ENCODE measurements around the gene CST3.
A peak's percentile ranks its signal among the peaks of the same experiment; 100 is the strongest.

The CST3 gene

DNA sequence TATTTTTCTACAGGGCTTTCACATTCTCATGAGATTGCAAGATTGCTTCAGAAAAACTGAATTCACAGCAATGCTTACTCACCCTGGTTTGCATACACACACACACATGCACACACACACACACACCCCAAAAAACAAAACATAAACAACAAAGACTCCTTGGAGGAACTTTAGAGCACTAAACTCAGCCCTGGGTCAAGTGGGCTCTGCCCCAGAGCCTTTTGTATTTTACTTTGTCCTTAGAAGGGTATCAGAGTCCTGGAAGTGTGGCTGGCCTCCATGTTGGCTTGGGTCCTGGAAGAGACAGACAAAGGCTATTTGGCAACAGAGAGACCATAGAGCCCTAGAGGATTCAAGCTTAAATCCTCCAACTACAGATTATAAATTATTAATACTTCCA lies 24.1 kb downstream of the CST3 start:
- Histone ChIP-seq H3K4me3 (ENCODE audit: low read length) (no peak overlapping the region), H3K4me1 (ENCODE audit: control insufficient read depth, insufficient read depth, low read length) (peaks cover 2% of the 10 kb centered on the region; the same call in 1 of the 2 replicates), H3K27me3 (ENCODE audit: control insufficient read depth, insufficient read depth, low read length) (no peaks in the 10 kb centered on the region), H3K27ac (ENCODE audit: low read length) (no peak overlapping the region), H3K36me3 (ENCODE audit: control insufficient read depth, insufficient read depth, low read length) (no peaks in the 10 kb centered on the region), H3K9me3 (ENCODE audit: control insufficient read depth, insufficient read depth, low read length) (no peaks in the 10 kb centered on the region)
- DNase-seq (ENCODE audit: low read depth, low spot score), result no peak

DNA sequence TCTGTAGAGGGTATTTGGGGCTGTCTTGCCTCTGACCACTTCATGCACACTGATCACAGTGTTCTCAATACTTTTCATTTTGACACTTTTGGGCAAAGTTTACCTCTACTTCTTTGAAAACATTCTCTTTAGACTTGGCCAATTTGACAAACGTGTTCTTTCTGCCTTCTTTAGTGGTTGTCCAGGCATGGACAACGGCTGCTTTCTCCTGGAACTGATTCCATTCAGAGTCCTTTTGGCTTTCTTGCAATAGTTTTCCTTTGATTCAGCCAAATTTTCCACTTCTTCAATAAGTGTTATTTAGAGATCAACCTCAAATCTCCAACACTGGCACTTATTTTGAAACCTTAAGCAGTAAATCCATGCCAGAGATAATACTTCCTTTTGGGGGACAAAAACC lies 25.4 kb downstream of the CST3 start:
- WGBS (ENCODE audit: insufficient coverage, insufficient read length), result no CpG with 5 or more reads among the region's 2 CpGs
- no peaks in the 10 kb centered on the region for H3K9me3 ChIP-seq (ENCODE audit: control insufficient read depth, insufficient read depth, low read length)
- no peaks in the 10 kb centered on the region for H3K27me3 ChIP-seq (ENCODE audit: control insufficient read depth, insufficient read depth, low read length)
- H3K4me3 ChIP-seq (ENCODE audit: low read length), result no peak overlapping the region
- H3K36me3 ChIP-seq (ENCODE audit: control insufficient read depth, insufficient read depth, low read length), result no peaks in the 10 kb centered on the region
- no peak overlapping the region for H3K27ac ChIP-seq (ENCODE audit: low read length)
- peaks cover 2% of the 10 kb centered on the region; the same call in 1 of the 2 replicates for H3K4me1 ChIP-seq (ENCODE audit: control insufficient read depth, insufficient read depth, low read length)
- no peak for DNase-seq (ENCODE audit: low read depth, low spot score)

- H3K4me1 ChIP-seq (ENCODE audit: control insufficient read depth, insufficient read depth, low read length), result peaks cover 2% of the 10 kb centered on the region; the same call in 1 of the 2 replicates
- H3K9me3 ChIP-seq (ENCODE audit: control insufficient read depth, insufficient read depth, low read length), result no peaks in the 10 kb centered on the region
- no peak overlapping the region for H3K27ac ChIP-seq (ENCODE audit: low read length)
- no peak for DNase-seq (ENCODE audit: low read depth, low spot score)
- no peaks in the 10 kb centered on the region for H3K27me3 ChIP-seq (ENCODE audit: control insufficient read depth, insufficient read depth, low read length)
- H3K4me3 ChIP-seq (ENCODE audit: low read length), result no peak overlapping the region
- WGBS (ENCODE audit: insufficient coverage, insufficient read length), result no CpG with 5 or more reads among the region's 5 CpGs
- no peaks in the 10 kb centered on the region for H3K36me3 ChIP-seq (ENCODE audit: control insufficient read depth, insufficient read depth, low read length)
Observed at GRCh38 chr20:23609486-23610109, 28.2 kb downstream of the CST3 start.

- peaks cover 2% of the 10 kb centered on the region; the same call in 1 of the 2 replicates for H3K4me1 ChIP-seq (ENCODE audit: control insufficient read depth, insufficient read depth, low read length)
- no CpG with 5 or more reads among the region's 18 CpGs for WGBS (ENCODE audit: insufficient coverage, insufficient read length)
- H3K27me3 ChIP-seq (ENCODE audit: control insufficient read depth, insufficient read depth, low read length), result no peaks in the 10 kb centered on the region
- no peaks in the 10 kb centered on the region for H3K9me3 ChIP-seq (ENCODE audit: control insufficient read depth, insufficient read depth, low read length)
- no peak overlapping the region for H3K27ac ChIP-seq (ENCODE audit: low read length)
- DNase-seq (ENCODE audit: low read depth, low spot score), result no peak
- no peaks in the 10 kb centered on the region for H3K36me3 ChIP-seq (ENCODE audit: control insufficient read depth, insufficient read depth, low read length)
- H3K4me3 ChIP-seq (ENCODE audit: low read length), result no peak overlapping the region
Observed at GRCh38 chr20:23608251-23608846, 29.4 kb downstream of the CST3 start.

GRCh38 chr20:23607497-23608245 lies 30.1 kb downstream of the CST3 start:
- Histone ChIP-seq H3K36me3 (ENCODE audit: control insufficient read depth, insufficient read depth, low read length) (no peaks in the 10 kb centered on the region), H3K9me3 (ENCODE audit: control insufficient read depth, insufficient read depth, low read length) (no peaks in the 10 kb centered on the region), H3K4me1 (ENCODE audit: control insufficient read depth, insufficient read depth, low read length) (peaks cover 2% of the 10 kb centered on the region; the same call in 1 of the 2 replicates), H3K27me3 (ENCODE audit: control insufficient read depth, insufficient read depth, low read length) (no peaks in the 10 kb centered on the region), H3K27ac (ENCODE audit: low read length) (no peak overlapping the region), H3K4me3 (ENCODE audit: low read length) (no peak overlapping the region)
- no peak for DNase-seq (ENCODE audit: low read depth, low spot score)
- no CpG with 5 or more reads among the region's 14 CpGs for WGBS (ENCODE audit: insufficient coverage, insufficient read length)

GRCh38 chr20:23606652-23607049 lies 31.1 kb downstream of the CST3 start:
- peak; percentile 84 for DNase-seq (ENCODE audit: low read depth, low spot score)
- no CpG with 5 or more reads among the region's 9 CpGs for WGBS (ENCODE audit: insufficient coverage, insufficient read length)
- Histone ChIP-seq H3K4me1 (ENCODE audit: control insufficient read depth, insufficient read depth, low read length) (peaks cover 2% of the 10 kb centered on the region; the same call in 1 of the 2 replicates), H3K27me3 (ENCODE audit: control insufficient read depth, insufficient read depth, low read length) (no peaks in the 10 kb centered on the region), H3K4me3 (ENCODE audit: low read length) (no peak overlapping the region), H3K9me3 (ENCODE audit: control insufficient read depth, insufficient read depth, low read length) (no peaks in the 10 kb centered on the region), H3K27ac (ENCODE audit: low read length) (no peak overlapping the region), H3K36me3 (ENCODE audit: control insufficient read depth, insufficient read depth, low read length) (no peaks in the 10 kb centered on the region)

DNA sequence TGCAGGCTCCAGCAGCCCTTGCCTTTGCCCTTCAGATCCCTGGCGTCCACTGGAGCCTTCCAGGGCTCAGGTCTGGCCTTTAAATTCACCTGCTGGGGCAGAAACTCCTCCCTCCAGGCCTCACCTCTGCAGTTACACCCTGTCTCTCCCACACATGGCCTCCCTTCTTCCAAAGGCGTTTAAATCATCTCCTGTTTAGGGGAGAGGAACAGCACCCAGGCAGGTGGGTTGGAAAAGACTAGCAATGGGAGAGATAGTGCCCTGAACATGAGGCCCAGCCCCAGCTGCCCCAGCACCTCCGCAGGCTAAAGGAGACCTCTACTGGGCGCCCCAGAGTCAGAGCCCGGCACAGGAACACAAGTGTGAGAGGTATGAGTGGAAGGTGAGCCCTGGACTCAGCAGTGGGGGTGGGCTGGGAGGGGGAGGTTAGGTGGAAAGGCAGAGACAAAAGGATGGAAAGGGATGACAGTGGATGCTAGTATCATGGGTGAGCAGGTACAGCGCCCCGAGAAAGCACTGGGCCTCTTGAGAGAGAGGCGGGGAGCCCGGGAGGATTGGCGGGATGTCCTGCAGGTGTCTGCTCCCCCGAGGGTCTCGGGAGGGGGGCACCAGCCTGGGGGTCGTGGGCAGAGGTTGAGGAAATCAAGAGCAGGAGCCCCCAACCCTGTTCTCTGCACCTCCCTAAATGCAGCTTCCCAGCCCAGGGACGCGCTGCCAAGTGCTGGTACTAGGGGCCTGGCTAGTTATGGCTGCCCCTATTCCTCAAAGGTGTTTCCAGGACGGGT lies 31.7 kb downstream of the CST3 start, which contains the start of gene CST9:
CST9 (minus strand) TSS at position 51 of the 785 bp plus-strand sequence. CDS start 53 bp downstream, outside the sequence.
- H3K4me3 ChIP-seq (ENCODE audit: low read length), result no peak within 1 kb of the TSS
- peaks cover 2% of the 10 kb centered on the region; the same call in 1 of the 2 replicates for H3K4me1 ChIP-seq (ENCODE audit: control insufficient read depth, insufficient read depth, low read length)
- H3K36me3 ChIP-seq (ENCODE audit: control insufficient read depth, insufficient read depth, low read length), result no peaks in the 10 kb centered on the region
- no CpG with 5 or more reads among the region's 16 CpGs for WGBS (ENCODE audit: insufficient coverage, insufficient read length)
- no peaks in the 10 kb centered on the region for H3K9me3 ChIP-seq (ENCODE audit: control insufficient read depth, insufficient read depth, low read length)
- no peaks in the 10 kb centered on the region for H3K27me3 ChIP-seq (ENCODE audit: control insufficient read depth, insufficient read depth, low read length)
- no peak for DNase-seq (ENCODE audit: low read depth, low spot score)
- no peak within 1 kb of the TSS for H3K27ac ChIP-seq (ENCODE audit: low read length)

DNA sequence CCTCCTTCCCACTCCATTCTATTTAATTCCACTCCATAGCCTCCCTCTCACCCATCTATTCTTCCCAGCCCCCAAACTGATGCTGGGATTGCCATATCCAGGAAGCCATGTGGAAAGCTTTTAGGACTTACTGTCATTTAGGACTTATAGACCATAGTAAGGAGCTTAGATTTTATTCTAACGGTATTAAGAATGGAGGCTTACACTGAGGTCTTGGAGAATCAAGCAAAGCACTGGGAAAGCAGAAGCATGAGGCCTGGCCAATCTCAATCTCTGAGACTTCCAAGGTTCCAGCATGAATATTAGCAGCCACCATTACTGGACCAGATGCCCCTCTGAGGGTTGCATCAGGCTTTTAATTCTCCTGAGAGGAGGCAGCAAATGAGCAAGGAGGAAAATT lies 33.4 kb downstream of the CST3 start:
- H3K9me3 ChIP-seq (ENCODE audit: control insufficient read depth, insufficient read depth, low read length), result no peaks in the 10 kb centered on the region
- DNase-seq (ENCODE audit: low read depth, low spot score), result no peak
- no peaks in the 10 kb centered on the region for H3K27me3 ChIP-seq (ENCODE audit: control insufficient read depth, insufficient read depth, low read length)
- WGBS (ENCODE audit: insufficient coverage, insufficient read length), result no CpG with 5 or more reads among the region's 1 CpG
- H3K4me3 ChIP-seq (ENCODE audit: low read length), result no peak overlapping the region
- no peak overlapping the region for H3K27ac ChIP-seq (ENCODE audit: low read length)
- H3K4me1 ChIP-seq (ENCODE audit: control insufficient read depth, insufficient read depth, low read length), result peaks cover 2% of the 10 kb centered on the region; the same call in 1 of the 2 replicates
- no peaks in the 10 kb centered on the region for H3K36me3 ChIP-seq (ENCODE audit: control insufficient read depth, insufficient read depth, low read length)

DNA sequence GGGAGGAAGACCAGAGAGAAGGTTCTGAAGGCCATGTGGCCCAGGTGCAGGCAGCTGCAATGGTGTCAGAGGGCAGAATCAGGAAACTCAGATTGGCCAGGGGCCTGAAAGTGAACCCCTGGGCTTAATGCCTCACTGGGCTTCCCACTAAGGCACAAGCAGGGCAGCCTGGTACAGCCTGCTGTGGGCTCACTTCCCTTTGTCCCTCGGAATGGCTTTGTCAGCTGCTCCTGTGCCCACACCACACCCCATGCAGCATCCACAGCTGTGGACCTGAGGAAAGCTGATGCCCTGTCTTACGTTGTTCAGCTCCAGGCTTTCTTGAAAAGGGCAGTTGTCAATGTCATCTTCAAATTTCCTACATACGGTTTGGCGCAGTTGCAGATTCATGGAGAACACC lies 34.4 kb downstream of the CST3 start:
- Histone ChIP-seq H3K4me3 (ENCODE audit: low read length) (no peak overlapping the region), H3K4me1 (ENCODE audit: control insufficient read depth, insufficient read depth, low read length) (no peaks in the 10 kb centered on the region), H3K27ac (ENCODE audit: low read length) (no peak overlapping the region), H3K27me3 (ENCODE audit: control insufficient read depth, insufficient read depth, low read length) (no peaks in the 10 kb centered on the region), H3K36me3 (ENCODE audit: control insufficient read depth, insufficient read depth, low read length) (no peaks in the 10 kb centered on the region), H3K9me3 (ENCODE audit: control insufficient read depth, insufficient read depth, low read length) (no peaks in the 10 kb centered on the region)
- DNase-seq (ENCODE audit: low read depth, low spot score), result no peak
- WGBS (ENCODE audit: insufficient coverage, insufficient read length), result no CpG with 5 or more reads among the region's 4 CpGs

DNA sequence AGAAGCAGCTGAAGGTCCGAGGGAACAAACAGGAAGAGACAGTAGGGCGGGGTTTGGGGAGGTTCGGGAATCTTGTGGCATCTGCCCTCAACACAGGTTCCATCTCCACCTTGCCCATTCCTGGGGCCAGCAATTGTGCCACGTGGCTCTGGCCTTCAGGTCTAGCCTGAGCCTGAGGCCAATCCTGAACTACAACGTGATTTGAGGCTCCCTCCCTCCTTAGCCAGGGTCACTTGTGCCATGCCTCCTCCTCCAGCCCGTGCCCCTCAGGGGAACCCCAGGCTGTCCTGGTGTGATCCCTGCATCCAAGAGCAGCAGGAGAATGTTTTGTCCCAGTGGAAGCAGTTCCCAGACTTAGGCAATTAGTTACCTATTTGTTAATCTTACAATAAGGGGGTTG lies 35.1 kb downstream of the CST3 start:
- DNase-seq (ENCODE audit: low read depth, low spot score), result no peak
- Histone ChIP-seq H3K27ac (ENCODE audit: low read length) (no peak overlapping the region), H3K4me3 (ENCODE audit: low read length) (no peak overlapping the region), H3K36me3 (ENCODE audit: control insufficient read depth, insufficient read depth, low read length) (no peaks in the 10 kb centered on the region), H3K27me3 (ENCODE audit: control insufficient read depth, insufficient read depth, low read length) (no peaks in the 10 kb centered on the region), H3K4me1 (ENCODE audit: control insufficient read depth, insufficient read depth, low read length) (no peaks in the 10 kb centered on the region), H3K9me3 (ENCODE audit: control insufficient read depth, insufficient read depth, low read length) (no peaks in the 10 kb centered on the region)
- no CpG with 5 or more reads among the region's 6 CpGs for WGBS (ENCODE audit: insufficient coverage, insufficient read length)
